ENCODE measurements around the gene MORN1. TPM values are rescaled to one million over a fixed set of nuclear protein-coding genes. Genes with fewer than 3 reads are reported as not detected.

Gene MORN1
- total RNA-seq, 1 donor from 2014 or later, result 11.8 TPM

GRCh38 chr1:2308844-2309243 lies 82.5 kb downstream of the MORN1 start:
- Histone ChIP-seq H3K4me1 (peaks cover 38% of the 10 kb centered on the region), H3K27me3 (no peaks in the 10 kb centered on the region), H3K27ac (no peak overlapping the region), H3K36me3 (peaks cover 0 to 55% of the 10 kb centered on the region in 2 donors), H3K9me3 (no peaks in the 10 kb centered on the region), H3K4me3 (no peak overlapping the region)
- DNase-seq (ENCODE audit: extremely low spot score in 2 of 2), result no peak
- TF ChIP-seq POLR2A (IDR thresholded peaks at IDR 0.05) (no peak), CTCF (IDR thresholded peaks at IDR 0.05) (no peak), POLR2AphosphoS5 (IDR thresholded peaks at IDR 0.05; ENCODE audit: insufficient read depth in 1 of 2, low read depth in 1 of 2) (no peak)
- intact Hi-C loops (cut with DNase I), result no loop called here

GRCh38 chr1:2307972-2308371 lies 83.4 kb downstream of the MORN1 start:
- peaks cover 0 to 64% of the 10 kb centered on the region in 2 donors for H3K36me3 ChIP-seq
- H3K27me3 ChIP-seq, result no peaks in the 10 kb centered on the region
- no peak overlapping the region for H3K27ac ChIP-seq
- H3K4me3 ChIP-seq, result no peak overlapping the region
- TF ChIP-seq POLR2AphosphoS5 (IDR thresholded peaks at IDR 0.05; ENCODE audit: insufficient read depth in 1 of 2, low read depth in 1 of 2) (no peak), CTCF (IDR thresholded peaks at IDR 0.05) (no peak), POLR2A (IDR thresholded peaks at IDR 0.05) (no peak)
- H3K9me3 ChIP-seq, result no peaks in the 10 kb centered on the region
- H3K4me1 ChIP-seq, result peaks cover 34% of the 10 kb centered on the region
- DNase-seq (ENCODE audit: extremely low spot score in 2 of 2), result no peak
- intact Hi-C loops (cut with DNase I), result no loop called here

- Histone ChIP-seq H3K4me1 (peaks cover 33% of the 10 kb centered on the region), H3K27ac (no peak overlapping the region), H3K27me3 (no peaks in the 10 kb centered on the region), H3K36me3 (peaks cover 0 to 64% of the 10 kb centered on the region in 2 donors), H3K4me3 (no peak overlapping the region), H3K9me3 (no peaks in the 10 kb centered on the region)
- intact Hi-C loops (cut with DNase I), result no loop called here
- TF ChIP-seq CTCF (IDR thresholded peaks at IDR 0.05), result no peak
- TF ChIP-seq POLR2AphosphoS5 (IDR thresholded peaks at IDR 0.05; ENCODE audit: insufficient read depth in 1 of 2, low read depth in 1 of 2), result peak in 1 of 2 donors; percentile 15
- no peak for DNase-seq (ENCODE audit: extremely low spot score in 2 of 2)
Measured at GRCh38 chr1:2307064-2307605, 84.2 kb downstream of the MORN1 start.

- H3K36me3 ChIP-seq, result peaks cover 0 to 64% of the 10 kb centered on the region in 2 donors
- DNase-seq (ENCODE audit: extremely low spot score in 2 of 2), result no peak
- no peaks in the 10 kb centered on the region for H3K9me3 ChIP-seq
- intact Hi-C loops (cut with DNase I), result no loop called here
- H3K27me3 ChIP-seq, result no peaks in the 10 kb centered on the region
- no peak overlapping the region for H3K27ac ChIP-seq
- H3K4me1 ChIP-seq, result peaks cover 33% of the 10 kb centered on the region
- TF ChIP-seq CTCF (IDR thresholded peaks at IDR 0.05), result no peak
- no peak for TF ChIP-seq POLR2A (IDR thresholded peaks at IDR 0.05)
- TF ChIP-seq POLR2AphosphoS5 (IDR thresholded peaks at IDR 0.05; ENCODE audit: insufficient read depth in 1 of 2, low read depth in 1 of 2), result no peak
- H3K4me3 ChIP-seq, result no peak overlapping the region
Measured at GRCh38 chr1:2306151-2306978, 85.0 kb downstream of the MORN1 start.
